ENCODE data around the gene KCTD10.

The KCTD10 gene

DNA sequence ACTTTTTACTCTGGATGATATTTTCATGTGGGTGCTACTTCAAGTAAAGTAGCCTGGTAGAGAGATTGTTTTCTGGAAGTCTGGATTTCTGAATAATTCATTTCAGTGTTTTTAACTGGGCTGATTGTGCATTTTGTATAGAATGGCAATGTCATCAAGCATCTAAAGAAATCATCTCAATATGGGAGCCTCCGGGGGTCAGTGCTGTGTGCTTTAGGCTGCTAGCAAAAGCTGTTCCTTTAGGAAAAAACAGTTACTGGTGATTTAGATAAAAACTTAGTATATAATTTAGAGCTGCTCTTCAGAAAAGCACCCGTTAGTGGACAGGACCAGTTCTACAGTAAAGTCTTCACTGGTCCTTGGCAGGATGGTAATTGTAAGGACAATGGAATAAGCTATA lies 5.4 kb upstream of the KCTD10 start:
- DNase-seq (ENCODE audit: low read depth in 2 of 2), result no peak
- TF ChIP-seq, protein P1, sequence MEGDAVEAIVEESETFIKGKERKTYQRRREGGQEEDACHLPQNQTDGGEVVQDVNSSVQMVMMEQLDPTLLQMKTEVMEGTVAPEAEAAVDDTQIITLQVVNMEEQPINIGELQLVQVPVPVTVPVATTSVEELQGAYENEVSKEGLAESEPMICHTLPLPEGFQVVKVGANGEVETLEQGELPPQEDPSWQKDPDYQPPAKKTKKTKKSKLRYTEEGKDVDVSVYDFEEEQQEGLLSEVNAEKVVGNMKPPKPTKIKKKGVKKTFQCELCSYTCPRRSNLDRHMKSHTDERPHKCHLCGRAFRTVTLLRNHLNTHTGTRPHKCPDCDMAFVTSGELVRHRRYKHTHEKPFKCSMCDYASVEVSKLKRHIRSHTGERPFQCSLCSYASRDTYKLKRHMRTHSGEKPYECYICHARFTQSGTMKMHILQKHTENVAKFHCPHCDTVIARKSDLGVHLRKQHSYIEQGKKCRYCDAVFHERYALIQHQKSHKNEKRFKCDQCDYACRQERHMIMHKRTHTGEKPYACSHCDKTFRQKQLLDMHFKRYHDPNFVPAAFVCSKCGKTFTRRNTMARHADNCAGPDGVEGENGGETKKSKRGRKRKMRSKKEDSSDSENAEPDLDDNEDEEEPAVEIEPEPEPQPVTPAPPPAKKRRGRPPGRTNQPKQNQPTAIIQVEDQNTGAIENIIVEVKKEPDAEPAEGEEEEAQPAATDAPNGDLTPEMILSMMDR (IDR thresholded peaks at IDR 0.05; ENCODE audit: low read depth, low read length), result no peak
- no peak overlapping the region for H3K4me3 ChIP-seq (replicated peaks in 1 of 2; ENCODE audit: low read depth in 2 of 2, low read length in 2 of 2)

DNA sequence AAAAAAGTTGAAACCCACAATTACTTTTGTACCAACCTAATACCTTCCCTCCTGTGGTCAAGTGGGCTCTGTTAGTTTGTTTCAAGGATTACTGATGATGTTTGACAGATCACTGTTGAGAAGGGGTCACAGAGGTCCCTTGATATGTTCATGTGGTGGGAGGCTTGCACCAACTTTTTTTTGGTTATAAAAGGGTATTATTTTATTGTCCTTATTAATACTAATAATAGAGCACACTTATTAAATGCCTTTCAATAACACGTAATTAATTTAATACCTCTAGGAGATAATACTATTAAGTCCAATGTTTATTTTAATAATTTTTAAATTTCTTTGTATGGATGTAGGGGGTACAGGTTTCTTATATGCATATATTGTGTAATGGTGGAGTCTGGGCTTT lies 4.8 kb upstream of the KCTD10 start:
- DNase-seq (ENCODE audit: low read depth in 2 of 2), result no peak
- H3K4me3 ChIP-seq (replicated peaks in 1 of 2; ENCODE audit: low read depth in 2 of 2, low read length in 2 of 2), result no peak overlapping the region
- TF ChIP-seq, protein P1 (IDR thresholded peaks at IDR 0.05; ENCODE audit: low read depth, low read length), result no peak

DNA sequence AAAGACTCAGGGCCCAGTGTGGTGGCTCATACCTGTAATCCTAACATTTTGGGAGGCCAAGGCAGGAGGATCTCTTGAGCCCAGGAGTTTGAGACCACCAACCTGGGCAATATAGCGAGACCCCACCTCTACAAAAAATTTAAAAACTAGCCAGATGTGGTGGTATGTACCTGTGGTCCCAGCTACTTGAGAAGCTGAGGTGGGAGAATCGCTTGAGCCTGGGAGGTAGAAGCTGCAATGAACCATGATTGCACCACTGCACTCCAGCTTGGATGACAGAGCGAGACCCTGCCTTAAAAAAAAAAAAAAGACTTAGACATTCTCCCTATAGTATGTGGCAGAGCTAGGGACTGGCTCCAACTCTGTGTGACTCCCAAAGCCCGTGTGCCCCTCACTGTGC lies 3.3 kb upstream of the KCTD10 start:
- TF ChIP-seq, protein P1 (IDR thresholded peaks at IDR 0.05; ENCODE audit: low read depth, low read length), result no peak
- H3K4me3 ChIP-seq (replicated peaks in 1 of 2; ENCODE audit: low read depth in 2 of 2, low read length in 2 of 2), result no peak overlapping the region
- DNase-seq (ENCODE audit: low read depth in 2 of 2), result no peak

DNA sequence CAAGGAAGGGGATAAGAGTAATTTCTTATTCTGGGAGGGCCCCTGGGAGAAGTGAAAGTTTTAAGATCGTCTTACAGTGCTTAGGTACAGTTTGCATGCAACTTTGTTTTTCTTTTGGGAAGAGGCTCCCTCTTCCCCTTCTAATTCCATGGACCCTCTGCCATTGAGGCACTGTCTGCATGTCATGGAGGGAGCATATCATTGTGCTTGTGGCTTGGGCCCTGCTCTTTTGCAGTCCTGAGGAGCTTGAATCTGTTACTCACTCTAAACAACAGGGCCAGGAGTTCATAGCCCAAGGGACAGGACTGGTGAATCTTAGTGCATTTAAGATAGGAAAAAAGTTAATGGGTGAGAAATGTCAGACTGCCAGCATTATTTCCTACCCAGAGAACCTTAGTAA lies 2.7 kb upstream of the KCTD10 start:
- TF ChIP-seq, protein P1 (IDR thresholded peaks at IDR 0.05; ENCODE audit: low read depth, low read length), result no peak
- H3K4me3 ChIP-seq (replicated peaks in 1 of 2; ENCODE audit: low read depth in 2 of 2, low read length in 2 of 2), result no peak overlapping the region
- no peak for DNase-seq (ENCODE audit: low read depth in 2 of 2)

DNA sequence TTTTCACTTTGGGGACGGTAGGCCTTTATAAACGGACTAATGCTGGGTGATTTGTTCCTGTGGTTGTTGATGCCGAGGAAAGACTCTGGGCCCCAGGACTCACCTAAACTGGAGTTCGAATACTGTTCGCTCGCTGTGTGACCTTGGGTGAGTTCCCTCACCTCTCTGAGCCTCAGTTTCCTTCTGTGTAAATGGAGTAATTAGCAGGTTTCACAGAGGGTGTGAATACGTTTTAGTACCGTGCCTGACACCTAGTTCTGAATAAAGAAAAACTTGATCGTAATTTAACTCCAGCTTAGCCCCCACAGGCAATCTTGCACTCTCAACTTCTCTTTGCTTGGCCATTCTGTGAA lies 839 bp upstream of the KCTD10 start:
- TF ChIP-seq, protein P1 (IDR thresholded peaks at IDR 0.05; ENCODE audit: low read depth, low read length), result no peak
- no peak for DNase-seq (ENCODE audit: low read depth in 2 of 2)
- H3K4me3 ChIP-seq (replicated peaks in 1 of 2; ENCODE audit: low read depth in 2 of 2, low read length in 2 of 2), result peak overlapping the region; percentile 90 to 93

DNA sequence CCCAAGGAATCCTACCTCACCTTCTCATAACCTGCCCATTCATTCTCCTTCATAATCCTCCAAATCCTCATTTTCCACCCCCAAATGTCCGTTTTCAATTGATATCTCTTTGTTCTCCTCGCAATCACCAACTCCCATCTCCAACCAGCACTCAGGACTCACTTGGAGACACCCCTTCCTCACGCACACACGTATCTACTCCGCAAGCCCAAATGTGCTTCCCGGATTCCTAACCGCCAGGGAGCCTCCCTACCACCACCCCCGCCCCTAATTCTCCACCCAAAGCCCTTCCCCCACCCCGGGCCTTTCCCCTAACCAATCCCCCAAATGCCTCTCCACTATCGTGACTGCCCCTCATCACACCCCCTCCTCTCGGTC lies 304 bp downstream of the KCTD10 start:
- DNase-seq (ENCODE audit: low read depth in 2 of 2), result no peak
- H3K4me3 ChIP-seq (replicated peaks in 1 of 2; ENCODE audit: low read depth in 2 of 2, low read length in 2 of 2), result peak overlapping the region; percentile 90 to 93
- TF ChIP-seq, protein P1 (IDR thresholded peaks at IDR 0.05; ENCODE audit: low read depth, low read length), result no peak

DNA sequence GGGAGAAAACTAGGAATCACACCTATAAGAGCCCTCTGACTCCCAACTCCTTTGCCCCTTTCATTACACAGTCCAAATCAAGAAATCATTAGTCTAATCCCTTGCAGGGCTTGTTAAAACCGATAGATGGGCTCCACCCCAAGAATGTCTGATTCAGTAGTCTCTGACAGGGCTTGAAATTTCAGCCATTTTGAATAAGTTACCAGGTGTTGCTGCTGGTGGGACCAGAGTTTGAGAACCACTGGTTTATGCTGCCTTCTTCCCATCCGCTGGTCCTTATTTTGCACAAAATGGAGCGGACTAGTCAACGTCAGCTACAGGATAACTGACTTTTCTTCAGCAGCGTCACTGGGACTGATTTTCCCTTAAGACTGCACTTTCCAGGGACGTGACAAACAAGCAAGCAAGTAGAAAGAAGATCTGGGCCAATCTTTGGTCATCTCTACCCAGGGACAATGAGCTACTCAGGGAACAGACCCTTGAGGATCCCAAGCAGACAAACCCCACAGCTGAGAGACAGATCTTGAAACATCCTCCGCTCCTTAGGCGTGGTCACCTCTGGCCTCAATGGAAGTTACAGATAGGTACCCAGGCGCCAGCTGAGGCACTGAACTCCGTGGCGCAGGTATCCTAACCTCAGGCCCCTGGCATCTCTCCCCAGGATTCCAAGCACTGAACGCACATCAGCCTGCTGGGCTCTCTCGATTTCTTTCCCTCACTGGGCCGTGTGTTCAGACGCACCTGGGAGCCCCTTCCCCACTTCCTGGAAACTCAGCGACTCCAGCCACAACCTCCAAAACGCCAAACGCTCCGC lies 900 bp downstream of the KCTD10 start:
- TF ChIP-seq, protein P1 (IDR thresholded peaks at IDR 0.05; ENCODE audit: low read depth, low read length), result no peak
- DNase-seq (ENCODE audit: low read depth in 2 of 2), result peak in 1 of 2 donors; percentile 29
- peak overlapping the region; percentile 90 to 93 for H3K4me3 ChIP-seq (replicated peaks in 1 of 2; ENCODE audit: low read depth in 2 of 2, low read length in 2 of 2)
